Mucosa of gallbladder (tissue), 1 donor: Measurements from ENCODE around the gene NFIA. TPM values are rescaled to one million over a fixed set of nuclear protein-coding genes. Genes with fewer than 3 reads are reported as not detected.
"Not testable (repeated sequence)": the region's sequence is repeated elsewhere in the genome, so short reads cannot be mapped to it uniquely, and the experiment has no call there.

Experiments used
- DNase-seq: peaks from one replicate; pipeline ENCODE4 v3.0.0-alpha.2; 2020; ENCODE audit warnings: low spot score
- total RNA-seq: library from RNA; stranded (reverse); gene quantifications from one replicate; pipeline ENCODE4 v1.2.1, GENCODE V29; 2021
- donor health status: DM: no; HTN: no; CAD: no.

The NFIA gene
- total RNA-seq, 1 donor from 2014 or later = 82.8 TPM

GRCh38 chr1:61271412-61271789, 189.0 kb downstream of the NFIA start:
- no peak for DNase-seq

GRCh38 chr1:61273167-61273705, 190.9 kb downstream of the NFIA start:
- DNase-seq = no peak

GRCh38 chr1:61273861-61274260, 191.5 kb downstream of the NFIA start:
- no peak for DNase-seq

- DNase-seq = no peak
Observed at GRCh38 chr1:61274939-61275338, 192.6 kb downstream of the NFIA start.

- DNase-seq = no peak
Observed at GRCh38 chr1:61276246-61276645, 193.9 kb downstream of the NFIA start.

GRCh38 chr1:61277121-61277690, 194.8 kb downstream of the NFIA start:
- no peak for DNase-seq

- not testable (repeated sequence) for DNase-seq
Observed at GRCh38 chr1:61278503-61278902, 196.1 kb downstream of the NFIA start.

- DNase-seq = no peak
Observed at GRCh38 chr1:61278966-61279365, 196.6 kb downstream of the NFIA start.

GRCh38 chr1:61279570-61279969, 197.2 kb downstream of the NFIA start:
- DNase-seq = no peak

GRCh38 chr1:61280452-61280851, 198.1 kb downstream of the NFIA start:
- no peak for DNase-seq

- DNase-seq = no peak
Observed at GRCh38 chr1:61282387-61282786, 200.0 kb downstream of the NFIA start.

- DNase-seq = no peak
Observed at GRCh38 chr1:61284248-61284854, 202.0 kb downstream of the NFIA start.

- no peak for DNase-seq
Observed at GRCh38 chr1:61284936-61285335, 202.6 kb downstream of the NFIA start.

- DNase-seq = no peak
Observed at GRCh38 chr1:61285371-61285885, 203.1 kb downstream of the NFIA start.

- DNase-seq = no peak
Observed at GRCh38 chr1:61287014-61287413, 204.7 kb downstream of the NFIA start.

GRCh38 chr1:61287734-61288133, 205.4 kb downstream of the NFIA start:
- no peak for DNase-seq

GRCh38 chr1:61289232-61290098, 207.1 kb downstream of the NFIA start:
- no peak for DNase-seq

GRCh38 chr1:61290525-61290924, 208.2 kb downstream of the NFIA start:
- DNase-seq = no peak

- no peak for DNase-seq
Observed at GRCh38 chr1:61293197-61293596, 210.8 kb downstream of the NFIA start.

- no peak for DNase-seq
Observed at GRCh38 chr1:61293986-61294504, 211.7 kb downstream of the NFIA start.

GRCh38 chr1:61294930-61295329, 212.6 kb downstream of the NFIA start:
- no peak for DNase-seq

- DNase-seq = no peak
Observed at GRCh38 chr1:61295818-61296537, 213.6 kb downstream of the NFIA start.
